Activated naive CD4-positive, alpha-beta T cell treated with anti-CD3 and anti-CD28 coated beads, Interleukin-2, amount 50 U/mL, for 72 hours (primary cell): ENCODE results near the gene TRIM42. TPM values are rescaled to one million over a fixed set of nuclear protein-coding genes. Genes with fewer than 3 reads are reported as not detected.

Source experiments
- ATAC-seq, 2 donors: fragments of 150-1000 bp; cut with Tn5 transposase; 2 replicates each; pipeline ENCODE4 v1.10.0; 2021; ENCODE audit warnings: mild to moderate bottlenecking in 2 of 2, moderate library complexity in 2 of 2
- DNase-seq, 2 donors: peaks; one replicate each; pipeline ENCODE4 v3.0.0; 2021 to 2022; ENCODE audit warnings: low spot score in 2 of 2
- H3K27ac Mint-ChIP-seq, 2 donors: one replicate each; pipeline ENCODE4 v1.8.0; 2022; ENCODE audit warnings: mild to moderate bottlenecking in 2 of 2, mixed read lengths in 2 of 2
- H3K36me3 Mint-ChIP-seq, 2 donors: one replicate each; pipeline ENCODE4 v1.8.0; 2022; ENCODE audit warnings: mixed read lengths in 2 of 2
- H3K9me3 Mint-ChIP-seq, 2 donors: one replicate each; pipeline ENCODE4 v1.8.0; 2022; ENCODE audit warnings: mixed read lengths in 2 of 2
- total RNA-seq, 2 donors: library from RNA; stranded (reverse); gene quantifications; one replicate each; pipeline ENCODE4 v1.2.3, GENCODE V29; 2022

TRIM42 gene
- not detected for total RNA-seq

GRCh38 chr3:140677764-140678163 lies at the start of gene TRIM42:
TSS of gene TRIM42 (plus strand) at chr3:140678064. CDS start at chr3:140678230, 166 bp downstream.
- Mint-ChIP-seq H3K27ac (no peak within 1 kb of the TSS), H3K36me3 (no peaks in the 10 kb centered on the region), H3K9me3 (peaks cover under 1 to 3% of the 10 kb centered on the region in 2 donors)
- DNase-seq (no peak), ATAC-seq (no peak)

DNA sequence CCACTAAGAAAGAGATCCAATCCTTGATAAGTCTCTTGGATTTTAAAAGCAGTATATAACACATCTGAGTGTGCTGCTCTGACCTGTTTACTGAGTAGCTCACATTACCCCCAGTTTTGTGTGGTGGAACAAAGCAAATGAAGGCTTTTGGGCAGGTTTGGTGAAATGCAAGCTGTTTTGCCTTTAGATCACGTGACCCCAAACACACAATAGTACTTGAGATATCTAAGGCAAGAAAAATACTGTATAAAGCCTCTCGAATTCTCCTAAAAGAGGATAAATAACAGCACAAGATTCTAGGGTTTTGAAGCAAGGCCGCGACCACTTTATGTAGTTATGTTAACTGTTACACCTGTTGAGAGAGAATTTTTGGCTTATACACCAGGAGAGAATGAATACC lies 49.3 kb upstream of the TRIM42 start:
- DNase-seq (no peak), ATAC-seq (no peak)
- Mint-ChIP-seq H3K36me3 (no peaks in the 10 kb centered on the region), H3K9me3 (peaks cover 0 to 3% of the 10 kb centered on the region in 2 donors), H3K27ac (no peak overlapping the region)

DNA sequence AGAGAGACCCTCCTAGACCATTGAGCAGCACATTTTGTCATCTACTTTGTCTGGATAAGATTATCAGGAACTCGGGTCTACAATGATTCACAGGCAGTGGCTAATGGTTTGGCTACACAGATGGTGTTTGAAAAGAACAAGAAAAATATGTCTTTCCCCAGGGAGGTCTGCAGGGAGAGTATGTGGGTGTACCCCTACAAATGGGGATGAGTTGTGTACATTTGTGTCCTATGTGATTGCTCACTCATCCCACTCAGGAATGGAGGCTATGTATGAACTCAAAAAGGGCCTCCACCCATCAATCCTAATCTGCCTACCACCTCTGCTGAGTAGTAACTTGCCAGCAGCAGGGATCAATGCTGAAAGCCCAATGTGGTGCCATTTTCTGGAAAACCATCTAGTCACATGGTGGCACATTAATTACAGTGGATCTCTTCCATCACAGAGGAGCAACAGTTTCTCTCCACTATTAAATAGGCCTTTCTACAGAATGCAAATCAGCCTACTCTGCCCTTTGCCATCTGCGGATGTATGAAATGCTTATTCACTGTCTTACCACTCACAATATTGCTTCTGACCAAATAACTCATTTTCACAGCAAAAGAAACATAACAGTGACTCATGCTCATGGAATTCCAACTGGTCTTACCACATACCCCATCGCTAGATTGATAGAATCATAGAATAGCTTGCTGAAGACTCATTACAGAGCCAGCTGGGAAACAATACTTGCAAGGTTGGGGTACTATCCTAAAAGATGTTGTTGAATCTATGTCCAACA lies 48.3 kb upstream of the TRIM42 start:
- peaks cover 0 to 3% of the 10 kb centered on the region in 2 donors for H3K9me3 Mint-ChIP-seq
- no peak overlapping the region for H3K27ac Mint-ChIP-seq
- DNase-seq (no peak), ATAC-seq (no peak)
- H3K36me3 Mint-ChIP-seq = no peaks in the 10 kb centered on the region

- no peaks in the 10 kb centered on the region for H3K36me3 Mint-ChIP-seq
- ATAC-seq = no peak
- no peaks in the 10 kb centered on the region for H3K9me3 Mint-ChIP-seq
- H3K27ac Mint-ChIP-seq = no peak overlapping the region
- no peak for DNase-seq
These were observed 47.5 kb upstream of the TRIM42 start for GRCh38 chr3:140630366-140630765.

GRCh38 chr3:140630866-140631265 lies 47.0 kb upstream of the TRIM42 start:
- DNase-seq (no peak), ATAC-seq (no peak)
- no peaks in the 10 kb centered on the region for H3K9me3 Mint-ChIP-seq
- no peak overlapping the region for H3K27ac Mint-ChIP-seq
- H3K36me3 Mint-ChIP-seq = no peaks in the 10 kb centered on the region

DNA sequence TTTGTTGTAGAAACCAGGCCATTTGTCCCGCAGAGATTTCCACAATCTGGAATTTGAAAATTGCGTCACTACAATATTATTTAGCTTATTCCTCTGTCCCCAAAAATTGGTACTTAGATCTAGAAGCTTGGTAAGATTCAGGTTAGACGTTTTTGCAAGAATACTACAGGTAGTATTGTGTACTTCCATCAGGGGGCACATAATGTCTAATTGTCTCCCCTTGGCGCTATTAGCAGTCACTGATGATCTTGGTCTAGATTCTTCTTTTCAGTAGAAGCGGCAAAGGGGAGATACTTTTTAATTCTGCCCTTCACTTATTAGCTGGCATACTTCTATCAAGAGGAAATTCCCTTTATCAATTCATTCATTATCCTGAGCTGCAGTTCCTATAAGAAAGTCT lies 42.6 kb upstream of the TRIM42 start:
- Mint-ChIP-seq H3K27ac (no peak overlapping the region), H3K9me3 (no peaks in the 10 kb centered on the region)

DNA sequence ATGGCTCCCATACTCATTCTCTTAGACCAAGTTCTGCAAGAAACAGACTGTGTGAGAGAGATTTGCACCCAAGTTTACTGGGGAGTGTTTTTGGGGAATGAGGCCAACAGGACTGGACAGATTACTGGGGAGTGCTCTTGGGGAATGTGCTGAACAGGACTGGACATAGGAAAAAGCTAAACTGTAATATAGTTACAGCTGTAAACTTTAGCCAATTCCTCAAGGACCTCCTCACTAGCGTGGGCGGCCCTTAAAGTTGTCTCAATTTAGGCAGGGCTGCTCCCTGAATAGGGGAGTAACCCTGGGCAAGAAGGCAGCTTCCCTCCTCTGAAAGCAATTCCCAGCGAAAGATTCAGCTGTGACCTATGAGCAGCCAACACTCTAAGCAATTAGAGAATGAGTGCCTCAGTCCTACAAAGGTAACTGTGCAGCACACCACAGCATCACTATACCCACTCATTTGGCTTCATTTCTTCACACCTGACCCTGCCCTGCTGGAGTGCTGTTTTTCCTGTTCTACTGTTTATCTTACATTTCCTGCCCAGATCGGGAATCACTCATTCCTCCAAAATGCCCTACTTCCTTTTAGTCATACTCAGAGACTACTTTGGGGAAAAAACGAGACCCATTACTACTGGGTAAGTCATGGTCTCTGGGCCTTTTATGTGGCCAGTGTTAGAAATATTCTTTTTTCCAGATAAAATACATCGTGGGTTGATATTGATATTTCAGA lies 41.3 kb upstream of the TRIM42 start:
- H3K9me3 Mint-ChIP-seq = no peaks in the 10 kb centered on the region
- H3K27ac Mint-ChIP-seq = no peak overlapping the region
- ATAC-seq = no peak
- no peak for DNase-seq
- H3K36me3 Mint-ChIP-seq = no peaks in the 10 kb centered on the region

More for the DNA sequence above, 42.6 kb upstream of the TRIM42 start:
- DNase-seq = no peak
- ATAC-seq = no peak
- H3K36me3 Mint-ChIP-seq = no peaks in the 10 kb centered on the region

DNA sequence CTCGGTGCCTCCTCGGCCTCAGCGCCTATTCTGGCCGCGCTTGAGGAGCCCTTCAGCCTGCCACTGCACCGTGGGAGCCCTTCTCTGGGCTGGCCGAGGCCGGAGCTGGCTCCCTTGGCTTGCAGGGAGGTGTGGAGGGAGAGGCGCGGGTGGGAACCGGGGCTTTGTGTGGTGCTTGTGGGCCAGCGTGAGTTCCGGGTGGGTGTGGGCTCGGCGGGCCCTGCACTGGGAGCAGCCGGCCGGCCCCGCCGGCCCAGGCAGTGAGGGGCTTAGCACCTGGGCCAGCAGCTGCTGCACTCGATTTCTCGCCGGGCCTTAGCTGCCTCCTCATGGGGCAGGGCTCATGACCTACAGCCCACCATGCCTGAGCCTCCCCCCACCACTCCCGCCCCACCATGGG lies 26.6 kb upstream of the TRIM42 start:
- Mint-ChIP-seq H3K36me3 (peaks cover 0 to 4% of the 10 kb centered on the region in 2 donors), H3K27ac (no peak overlapping the region), H3K9me3 (peaks cover 5 to 9% of the 10 kb centered on the region in 2 donors)
- ATAC-seq (no peak), DNase-seq (no peak)

DNA sequence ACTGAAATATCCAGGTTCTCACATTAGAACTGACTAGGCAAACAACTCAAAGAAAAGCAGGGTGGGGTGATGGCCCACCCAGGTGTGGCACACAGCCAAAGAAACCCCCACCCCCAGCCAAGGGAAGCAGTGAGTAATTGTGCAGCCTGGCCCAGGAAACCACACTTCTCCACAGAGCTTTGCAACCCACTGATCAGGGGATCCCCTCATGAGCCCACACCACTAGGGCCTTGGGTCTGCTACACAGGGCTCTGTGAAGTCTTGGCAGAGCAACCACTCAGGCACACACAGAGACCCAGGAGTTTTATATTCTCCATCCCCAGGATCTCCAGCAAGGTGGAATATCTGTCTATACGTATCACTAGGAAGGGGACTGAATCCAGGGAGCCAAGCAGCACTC lies 22.2 kb upstream of the TRIM42 start:
- DNase-seq (no peak), ATAC-seq (no peak)
- H3K9me3 Mint-ChIP-seq = peaks cover 18 to 31% of the 10 kb centered on the region in 2 donors
- no peak overlapping the region for H3K27ac Mint-ChIP-seq
- peaks cover 0 to 15% of the 10 kb centered on the region in 2 donors for H3K36me3 Mint-ChIP-seq

DNA sequence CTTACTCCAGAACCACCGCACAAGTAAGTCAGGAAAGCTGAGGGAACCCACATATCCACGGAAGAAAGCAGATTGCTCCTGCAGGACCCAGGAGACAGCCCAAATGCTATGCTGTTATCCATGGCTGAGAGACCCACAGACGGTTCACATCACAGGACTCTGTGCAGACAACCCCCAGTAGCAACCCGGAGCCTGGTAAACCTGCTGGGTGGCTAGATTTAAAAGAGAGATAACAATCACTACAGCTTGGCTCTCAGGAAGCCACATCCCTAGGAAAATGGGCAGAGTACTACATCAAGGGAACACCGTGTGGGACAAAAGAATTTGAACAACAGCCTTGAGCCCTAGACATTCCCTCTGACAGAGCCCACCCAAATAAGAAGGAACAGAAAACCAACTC lies 13.8 kb upstream of the TRIM42 start:
- no peak for ATAC-seq
- H3K9me3 Mint-ChIP-seq = peaks cover 12 to 28% of the 10 kb centered on the region in 2 donors
- peaks cover 0 to 20% of the 10 kb centered on the region in 2 donors for H3K36me3 Mint-ChIP-seq
- H3K27ac Mint-ChIP-seq = no peak overlapping the region
- no peak for DNase-seq

DNA sequence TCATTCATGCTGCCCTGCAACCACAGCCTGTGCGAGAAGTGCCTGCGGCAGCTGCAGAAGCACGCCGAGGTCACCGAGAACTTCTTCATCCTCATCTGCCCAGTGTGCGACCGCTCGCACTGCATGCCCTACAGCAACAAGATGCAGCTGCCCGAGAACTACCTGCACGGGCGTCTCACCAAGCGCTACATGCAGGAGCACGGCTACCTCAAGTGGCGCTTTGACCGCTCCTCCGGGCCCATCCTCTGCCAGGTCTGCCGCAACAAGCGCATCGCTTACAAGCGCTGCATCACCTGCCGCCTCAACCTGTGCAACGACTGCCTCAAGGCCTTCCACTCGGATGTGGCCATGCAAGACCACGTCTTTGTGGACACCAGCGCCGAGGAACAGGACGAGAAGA lies 4.7 kb downstream of the TRIM42 start:
- no peak for ATAC-seq
- H3K27ac Mint-ChIP-seq = no peak overlapping the region
- H3K36me3 Mint-ChIP-seq = no peaks in the 10 kb centered on the region
- no peaks in the 10 kb centered on the region for H3K9me3 Mint-ChIP-seq
- no peak for DNase-seq

- Mint-ChIP-seq H3K9me3 (no peaks in the 10 kb centered on the region), H3K27ac (no peak overlapping the region), H3K36me3 (no peaks in the 10 kb centered on the region)
- no peak for ATAC-seq
- DNase-seq = no peak
These were observed 8.3 kb downstream of the TRIM42 start for GRCh38 chr3:140686128-140686527.

DNA sequence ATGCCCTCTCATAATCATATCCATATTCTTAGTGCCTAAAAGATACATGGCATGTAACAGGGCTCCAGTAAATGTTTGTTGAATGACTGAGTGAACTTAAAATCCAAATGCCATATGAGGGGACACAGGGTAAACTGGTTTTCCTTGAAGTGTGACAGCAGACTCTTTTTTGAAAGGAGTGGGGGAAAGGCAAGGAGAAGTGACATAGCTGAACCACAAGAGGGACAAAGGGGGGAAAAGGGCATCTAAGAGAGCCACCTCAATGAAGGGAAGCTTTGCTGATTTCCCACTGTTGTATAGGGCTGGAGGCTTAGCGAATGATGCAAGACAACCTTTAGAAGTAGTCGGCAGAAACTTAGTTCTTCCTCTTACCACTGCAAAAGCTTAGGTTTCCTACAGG lies 9.1 kb downstream of the TRIM42 start:
- no peak overlapping the region for H3K27ac Mint-ChIP-seq
- no peaks in the 10 kb centered on the region for H3K9me3 Mint-ChIP-seq
- ATAC-seq (no peak), DNase-seq (no peak)
- no peaks in the 10 kb centered on the region for H3K36me3 Mint-ChIP-seq

DNA sequence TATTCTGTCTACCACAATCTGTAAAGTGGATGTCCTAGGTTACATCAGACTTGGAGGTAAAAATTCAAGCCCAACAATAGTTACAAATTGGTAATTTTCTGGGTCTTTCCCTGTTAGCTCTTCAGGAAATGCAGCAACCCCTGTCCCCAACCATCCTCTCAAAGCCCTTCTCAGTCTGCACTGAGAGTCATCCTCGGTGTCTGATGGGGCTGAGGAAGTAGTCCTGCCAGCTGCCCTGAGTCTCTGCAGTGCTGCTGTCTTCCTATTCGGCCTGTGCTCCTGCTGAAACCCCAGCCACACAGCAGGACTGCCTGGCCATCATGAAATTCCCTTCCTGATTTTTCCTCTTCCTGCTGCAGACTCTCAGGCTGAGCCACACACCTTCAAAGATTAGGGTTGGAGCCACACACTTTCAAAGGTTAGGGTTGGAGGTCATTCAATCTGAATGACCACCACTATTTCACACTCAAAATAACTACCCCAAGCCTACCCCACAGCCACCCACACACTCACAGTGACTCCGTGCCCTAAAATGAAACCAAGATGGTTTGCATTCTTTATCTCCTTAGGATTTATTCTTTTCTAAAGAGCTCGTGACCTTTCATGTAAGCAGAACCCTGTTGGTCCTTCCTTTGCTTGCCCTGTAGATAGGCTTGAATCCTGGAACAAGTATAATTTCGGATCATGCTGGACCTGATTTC lies 17.6 kb downstream of the TRIM42 start:
- ATAC-seq (no peak), DNase-seq (no peak)
- Mint-ChIP-seq H3K27ac (no peak overlapping the region), H3K9me3 (no peaks in the 10 kb centered on the region), H3K36me3 (no peaks in the 10 kb centered on the region)

DNA sequence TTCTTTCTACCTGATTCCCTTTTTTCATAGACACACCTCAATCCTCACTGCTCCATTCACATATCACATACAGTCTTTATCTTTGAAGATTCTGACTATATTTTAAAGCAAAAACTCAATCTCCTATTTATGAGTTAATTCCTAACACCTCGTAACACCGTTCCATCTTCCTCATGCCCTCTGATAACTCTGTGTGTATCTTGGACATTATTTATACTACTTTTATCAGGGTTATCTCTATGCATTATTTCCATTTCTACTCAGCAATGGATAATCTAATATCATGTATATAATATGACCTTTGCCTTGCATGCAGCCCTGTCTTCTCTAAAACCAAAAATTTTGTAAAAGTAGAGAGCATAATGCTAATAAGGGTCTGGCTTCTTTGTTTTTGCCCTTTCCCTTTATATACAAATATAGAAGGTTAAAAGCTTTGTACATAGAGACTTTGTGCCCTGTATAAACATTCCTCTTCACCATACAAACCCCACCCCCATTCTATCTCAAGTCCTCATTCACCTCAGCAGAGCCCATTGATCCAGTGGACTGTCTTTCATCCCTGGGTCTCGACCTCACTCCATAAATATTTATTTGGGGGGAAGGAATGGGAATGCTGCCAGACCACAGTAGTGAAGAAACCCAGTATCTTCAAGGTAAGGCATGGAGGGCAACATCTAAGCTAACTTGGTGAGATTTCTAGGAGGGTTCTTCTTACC lies 21.8 kb downstream of the TRIM42 start:
- no peaks in the 10 kb centered on the region for H3K36me3 Mint-ChIP-seq
- H3K9me3 Mint-ChIP-seq = no peaks in the 10 kb centered on the region
- DNase-seq (no peak), ATAC-seq (no peak)
- H3K27ac Mint-ChIP-seq = no peak overlapping the region

GRCh38 chr3:140702281-140702680 lies 24.4 kb downstream of the TRIM42 start:
- no peak for ATAC-seq
- Mint-ChIP-seq H3K9me3 (peaks cover 0 to 6% of the 10 kb centered on the region in 2 donors), H3K36me3 (no peaks in the 10 kb centered on the region)

GRCh38 chr3:140703496-140703895 lies 25.6 kb downstream of the TRIM42 start:
- no peak for DNase-seq
- H3K27ac Mint-ChIP-seq = no peak overlapping the region

More at GRCh38 chr3:140702281-140702680, 24.4 kb downstream of the TRIM42 start:
- no peak for DNase-seq
- H3K27ac Mint-ChIP-seq = no peak overlapping the region

More at GRCh38 chr3:140703496-140703895, 25.6 kb downstream of the TRIM42 start:
- Mint-ChIP-seq H3K36me3 (no peaks in the 10 kb centered on the region), H3K9me3 (peaks cover 0 to 6% of the 10 kb centered on the region in 2 donors)
- ATAC-seq = no peak
